Measurements from ENCODE around the gene MAEA.

MAEA gene

GRCh38 chr4:1269209-1269608 is 20.5 kb upstream of the MAEA start:
- DNase-seq (ENCODE audit: low read depth) = no peak
- H3K4me3 ChIP-seq (ENCODE audit: low read length) = no peak overlapping the region
- TF ChIP-seq CTCF (IDR thresholded peaks at IDR 0.05; ENCODE audit: insufficient read depth, low read depth, low read length, missing control alignments) = no peak

GRCh38 chr4:1271686-1272085 is 18.0 kb upstream of the MAEA start:
- no peak for DNase-seq (ENCODE audit: low read depth)
- H3K4me3 ChIP-seq (ENCODE audit: low read length) = no peak overlapping the region
- no peak for TF ChIP-seq CTCF (IDR thresholded peaks at IDR 0.05; ENCODE audit: insufficient read depth, low read depth, low read length, missing control alignments)

GRCh38 chr4:1274871-1275270 is 14.8 kb upstream of the MAEA start:
- no peak overlapping the region for H3K4me3 ChIP-seq (ENCODE audit: low read length)
- no peak for DNase-seq (ENCODE audit: low read depth)
- no peak for TF ChIP-seq CTCF (IDR thresholded peaks at IDR 0.05; ENCODE audit: insufficient read depth, low read depth, low read length, missing control alignments)

- no peak for DNase-seq (ENCODE audit: low read depth)
- H3K4me3 ChIP-seq (ENCODE audit: low read length) = no peak overlapping the region
- TF ChIP-seq CTCF (IDR thresholded peaks at IDR 0.05; ENCODE audit: insufficient read depth, low read depth, low read length, missing control alignments) = no peak
Measured at GRCh38 chr4:1276984-1277383, 12.7 kb upstream of the MAEA start.

- no peak overlapping the region for H3K4me3 ChIP-seq (ENCODE audit: low read length)
- DNase-seq (ENCODE audit: low read depth) = peak; percentile 58
- peak; percentile 19 for TF ChIP-seq CTCF (IDR thresholded peaks at IDR 0.05; ENCODE audit: insufficient read depth, low read depth, low read length, missing control alignments)
Measured at GRCh38 chr4:1277667-1278665, 11.7 kb upstream of the MAEA start.

- H3K4me3 ChIP-seq (ENCODE audit: low read length) = no peak overlapping the region
- TF ChIP-seq CTCF (IDR thresholded peaks at IDR 0.05; ENCODE audit: insufficient read depth, low read depth, low read length, missing control alignments) = no peak
- DNase-seq (ENCODE audit: low read depth) = no peak
Measured at GRCh38 chr4:1279253-1279652, 10.4 kb upstream of the MAEA start.

Data from epithelial cell of esophagus (primary cell).